Pancreas (tissue), 10 donors: Measurements from ENCODE around the gene PRKCD. TPM values are rescaled to one million over a fixed set of nuclear protein-coding genes. Genes with fewer than 3 reads are reported as not detected.

ENCODE experiments used
- ATAC-seq, 4 donors: fragments of 200-7000 bp; cut with Tn5 transposase; one replicate each; pipeline versions ENCODE4 v1.8.0 to v1.9.1; 2020; ENCODE audit warnings: mild to moderate bottlenecking in 4 of 4, moderate library complexity in 4 of 4
- DNase-seq, 6 donors: peaks; one replicate each; pipeline ENCODE4 v3.0.0-alpha.2; 2020
- FAIRE-seq: peaks from 2 replicates; lab custom pipeline; 2012; peaks lifted over from hg19 to GRCh38; lab: Jason Lieb, UNC
- H3K27ac ChIP-seq, 4 donors: fragments of 200-600 bp; sonication (generic); 1 replicate in 3 of 4; 2 replicates in 1 of 4; pipeline versions ENCODE4 v1.5.0 to v1.8.0; 2020
- H3K27me3 ChIP-seq, 4 donors: fragments of 200-600 bp; one replicate each; pipeline ENCODE4 v1.8.0; 2021
- H3K36me3 ChIP-seq, 3 donors: fragments of 200-600 bp; sonication (generic) in 1 of 3; one replicate each; pipeline versions ENCODE4 v1.5.0 to v1.8.0; 2020 to 2021
- H3K4me1 ChIP-seq, 3 donors: fragments of 200-600 bp; one replicate each; pipeline ENCODE4 v1.8.0; 2021
- H3K4me3 ChIP-seq, 4 donors: fragments of 200-600 bp; sonication (generic) in 2 of 4; one replicate each; pipeline versions ENCODE4 v1.5.0 to v1.8.0; 2020 to 2021
- H3K9me3 ChIP-seq, 4 donors: fragments of 200-600 bp; one replicate each; pipeline ENCODE4 v1.8.0; 2021
- WGBS, 2 donors: extraction: QIAGEN DNeasy Blood & Tissue Kit; methylation state at CpG; one replicate each; pipeline ENCODE4 v1.1.7; 2013; 5-methylcytosine and 5-hydroxymethylcytosine counted together
- intact Hi-C, 3 donors: fragments of 100-400 bp; cut with DNase I; formaldehyde crosslinking; loops; one replicate each; pipeline versions ENCODE4 v1.11.1 to v1.14.2; 2022
- polyA plus RNA-seq, 2 donors: library from polyadenylated mRNA; stranded (reverse); fragments of 200-250 nt; gene quantifications; one replicate each; pipeline ENCODE4 v1.2.3, GENCODE V29; 2013
- total RNA-seq, 6 donors: library from RNA; stranded (reverse); fragmentation: NEBNext Ultra II Directional in 4 of 6; extraction: Animal tissue kit (Norgen Biotek cat#: 25700) in 4 of 6; gene quantifications; one replicate each; pipeline versions ENCODE4 v1.2.1 to v1.2.4, GENCODE V29; 2021 to 2023
- TF ChIP-seq, protein P1 (sequence below), 4 donors: fragments of 200-600 bp; sonication (generic) in 3 of 4; IDR thresholded peaks; one replicate each; pipeline versions ENCODE4 v1.5.0 to v1.8.0; 2021; ENCODE audit warnings: antibody characterized with exemption in 4 of 4
- donor health status: healthy with polysubstance abuse.
- donor health status: DM: no; HTN: no; CAD: no; lungs with moderate emphysema.
- donor health status: DM: no; HTN: no; CAD: no.
- donor health status: control.
- donor health status: control.
- donor health status: Bipolar disorder and iron deficiency.
- donor health status: DM: yes; HTN: yes; CAD: no.
- donor health status: DM: no; HTN: no; CAD: no.
- donor health status: DM: no; HTN: no; CAD: no.
- donor health status: DM: yes; HTN: yes; CAD: no.

The PRKCD gene
- total and polyA plus RNA-seq, 8 donors = 10.7 to 32.5 (median 14.6) TPM

DNA sequence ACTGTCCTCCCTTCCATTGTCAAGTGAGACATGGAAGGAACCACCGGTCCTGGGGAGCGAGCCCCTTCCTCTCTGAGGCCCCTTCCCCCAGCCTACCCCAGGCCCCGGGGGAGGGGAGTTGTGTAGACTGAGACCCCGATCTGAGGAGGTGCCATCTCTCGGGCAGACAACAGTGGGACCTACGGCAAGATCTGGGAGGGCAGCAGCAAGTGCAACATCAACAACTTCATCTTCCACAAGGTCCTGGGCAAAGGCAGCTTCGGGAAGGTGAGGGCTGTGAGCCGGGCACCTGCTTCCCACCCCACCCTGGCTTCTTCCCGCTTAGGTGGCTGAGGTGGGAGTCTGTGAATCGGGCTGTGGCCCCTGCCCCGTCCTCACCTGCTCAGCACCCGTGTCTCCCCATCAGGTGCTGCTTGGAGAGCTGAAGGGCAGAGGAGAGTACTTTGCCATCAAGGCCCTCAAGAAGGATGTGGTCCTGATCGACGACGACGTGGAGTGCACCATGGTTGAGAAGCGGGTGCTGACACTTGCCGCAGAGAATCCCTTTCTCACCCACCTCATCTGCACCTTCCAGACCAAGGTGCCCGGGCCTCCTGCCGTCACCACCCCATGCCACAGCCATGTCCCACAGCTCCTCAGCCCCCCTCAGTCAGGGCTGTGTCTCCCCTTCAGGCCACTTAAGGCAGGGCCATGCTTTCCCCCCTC is 24.9 kb downstream of the PRKCD start:
- Histone ChIP-seq H3K27ac (no peak overlapping the region), H3K27me3 (no peaks in the 10 kb centered on the region), H3K9me3 (no peaks in the 10 kb centered on the region), H3K4me3 (no peak overlapping the region), H3K36me3 (peaks cover 0 to 75% (median 9%) of the 10 kb centered on the region in 3 donors), H3K4me1 (no peaks in the 10 kb centered on the region)
- TF ChIP-seq, protein P1, sequence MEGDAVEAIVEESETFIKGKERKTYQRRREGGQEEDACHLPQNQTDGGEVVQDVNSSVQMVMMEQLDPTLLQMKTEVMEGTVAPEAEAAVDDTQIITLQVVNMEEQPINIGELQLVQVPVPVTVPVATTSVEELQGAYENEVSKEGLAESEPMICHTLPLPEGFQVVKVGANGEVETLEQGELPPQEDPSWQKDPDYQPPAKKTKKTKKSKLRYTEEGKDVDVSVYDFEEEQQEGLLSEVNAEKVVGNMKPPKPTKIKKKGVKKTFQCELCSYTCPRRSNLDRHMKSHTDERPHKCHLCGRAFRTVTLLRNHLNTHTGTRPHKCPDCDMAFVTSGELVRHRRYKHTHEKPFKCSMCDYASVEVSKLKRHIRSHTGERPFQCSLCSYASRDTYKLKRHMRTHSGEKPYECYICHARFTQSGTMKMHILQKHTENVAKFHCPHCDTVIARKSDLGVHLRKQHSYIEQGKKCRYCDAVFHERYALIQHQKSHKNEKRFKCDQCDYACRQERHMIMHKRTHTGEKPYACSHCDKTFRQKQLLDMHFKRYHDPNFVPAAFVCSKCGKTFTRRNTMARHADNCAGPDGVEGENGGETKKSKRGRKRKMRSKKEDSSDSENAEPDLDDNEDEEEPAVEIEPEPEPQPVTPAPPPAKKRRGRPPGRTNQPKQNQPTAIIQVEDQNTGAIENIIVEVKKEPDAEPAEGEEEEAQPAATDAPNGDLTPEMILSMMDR (IDR thresholded peaks at IDR 0.05) = no peak
- peak in 1 of 6 donors; percentile 32 for DNase-seq
- intact Hi-C loops = no loop called here
- WGBS, 2 donors = 90 to 91% methylated on average over 20 of the region's 20 CpGs
- ATAC-seq = no peak
- no peak for FAIRE-seq

DNA sequence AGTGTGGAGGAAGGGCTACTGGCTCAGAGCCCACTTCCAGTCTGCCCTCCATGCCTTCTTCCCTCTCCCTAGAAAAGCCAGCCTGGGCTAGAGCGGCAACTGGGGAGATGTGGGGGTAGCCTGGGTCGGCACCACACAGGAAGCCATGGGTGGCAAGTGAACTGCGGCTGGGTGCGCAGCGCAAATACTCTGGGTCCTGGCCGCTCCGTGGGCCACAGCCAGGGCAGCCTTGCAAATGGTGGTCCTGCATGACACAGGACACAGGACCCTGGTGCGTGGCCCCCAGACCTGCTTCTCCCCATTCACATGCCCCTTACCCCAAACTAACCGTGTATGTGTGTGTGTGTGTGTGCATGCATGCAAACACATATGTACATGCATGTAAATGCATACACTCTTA is 25.7 kb downstream of the PRKCD start:
- FAIRE-seq = no peak
- 95 to 97% methylated on average over 9 of the region's 9 CpGs for WGBS, 2 donors
- Histone ChIP-seq H3K4me3 (no peak overlapping the region), H3K27me3 (no peaks in the 10 kb centered on the region), H3K4me1 (no peaks in the 10 kb centered on the region), H3K36me3 (peaks cover 0 to 67% (median 9%) of the 10 kb centered on the region in 3 donors), H3K9me3 (no peaks in the 10 kb centered on the region), H3K27ac (no peak overlapping the region)
- DNase-seq = no peak
- no peak for ATAC-seq
- TF ChIP-seq, protein P1 (IDR thresholded peaks at IDR 0.05) = no peak
- intact Hi-C loops = no loop called here

DNA sequence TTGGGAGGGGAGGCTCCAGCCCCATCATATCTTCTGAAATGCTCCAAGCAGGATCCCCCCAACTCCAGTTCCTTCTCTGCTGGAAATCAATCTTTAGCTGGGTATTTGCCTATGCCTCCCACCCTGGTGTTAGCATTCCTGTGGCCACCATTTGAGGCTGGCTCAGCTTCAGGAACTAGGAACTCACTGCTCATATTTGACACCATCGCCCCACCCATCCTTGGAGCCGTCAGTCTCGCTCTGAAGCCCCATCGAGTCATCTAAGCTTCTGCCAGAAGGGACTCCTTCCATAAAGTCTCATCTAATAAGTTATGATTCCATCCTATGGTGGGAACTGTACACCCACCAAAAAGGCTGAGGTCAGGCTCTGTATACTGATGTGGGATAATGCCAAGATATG is 26.4 kb downstream of the PRKCD start:
- Histone ChIP-seq H3K36me3 (peaks cover 0 to 60% (median 9%) of the 10 kb centered on the region in 3 donors), H3K27ac (no peak overlapping the region), H3K27me3 (no peaks in the 10 kb centered on the region), H3K4me1 (peaks cover 0 to 4% (median 0%) of the 10 kb centered on the region in 3 donors), H3K4me3 (no peak overlapping the region), H3K9me3 (no peaks in the 10 kb centered on the region)
- 92 to 94% methylated on average over 4 of the region's 4 CpGs for WGBS, 2 donors
- TF ChIP-seq, protein P1 (IDR thresholded peaks at IDR 0.05) = no peak
- intact Hi-C loops = no loop called here
- FAIRE-seq (no peak), ATAC-seq (no peak), DNase-seq (no peak)

DNA sequence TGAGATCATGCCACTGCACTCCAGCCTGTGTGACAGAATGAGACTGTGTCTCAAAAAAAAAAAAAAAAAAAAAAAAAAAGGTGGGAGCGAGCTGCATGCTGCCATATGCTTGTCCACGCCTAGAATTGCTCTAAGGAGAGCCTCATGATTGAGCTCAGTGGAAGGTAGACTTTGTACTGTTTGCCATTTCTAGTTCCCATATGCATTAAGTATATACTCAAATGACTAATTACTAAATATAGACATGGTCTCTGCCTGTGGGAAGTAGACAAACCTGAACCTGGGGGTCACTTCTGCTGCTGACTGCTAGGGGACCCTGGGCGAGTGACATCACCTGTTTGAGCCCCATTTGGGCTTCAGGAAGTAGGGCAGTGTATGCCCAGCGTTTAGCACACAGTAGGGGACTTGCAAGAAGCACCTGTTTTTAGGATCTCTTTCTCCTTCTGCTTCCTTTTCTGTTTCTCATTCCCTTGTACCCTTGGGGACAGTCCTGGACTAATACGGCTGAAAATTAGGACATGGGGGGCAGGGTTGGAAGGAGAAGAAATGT is 27.2 kb downstream of the PRKCD start:
- no peak for FAIRE-seq
- Histone ChIP-seq H3K4me3 (no peak overlapping the region), H3K27ac (no peak overlapping the region), H3K27me3 (no peaks in the 10 kb centered on the region), H3K36me3 (peaks cover 0 to 52% (median 9%) of the 10 kb centered on the region in 3 donors), H3K9me3 (no peaks in the 10 kb centered on the region), H3K4me1 (peaks cover 0 to 9% (median 0%) of the 10 kb centered on the region in 3 donors)
- no peak for ATAC-seq
- TF ChIP-seq, protein P1 (IDR thresholded peaks at IDR 0.05) = no peak
- intact Hi-C loops = no loop called here
- 83 to 86% methylated on average over 5 of the region's 5 CpGs for WGBS, 2 donors
- DNase-seq = no peak

DNA sequence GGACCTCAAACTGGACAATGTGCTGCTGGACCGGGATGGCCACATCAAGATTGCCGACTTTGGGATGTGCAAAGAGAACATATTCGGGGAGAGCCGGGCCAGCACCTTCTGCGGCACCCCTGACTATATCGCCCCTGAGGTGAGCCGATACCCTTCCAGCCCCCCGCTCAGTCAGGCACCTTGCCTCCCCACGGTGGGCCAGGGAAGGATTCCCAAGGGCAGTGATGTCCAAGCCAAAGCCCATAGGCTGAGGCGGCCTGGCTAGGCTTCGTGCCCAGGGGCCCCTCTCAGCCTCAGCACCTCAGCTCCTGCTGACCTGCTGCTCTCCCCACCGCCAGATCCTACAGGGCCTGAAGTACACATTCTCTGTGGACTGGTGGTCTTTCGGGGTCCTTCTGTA is 27.7 kb downstream of the PRKCD start:
- FAIRE-seq (no peak), ATAC-seq (no peak), DNase-seq (no peak)
- intact Hi-C loops = no loop called here
- WGBS, 2 donors = 93 to 95% methylated on average over 13 of the region's 13 CpGs
- Histone ChIP-seq H3K4me1 (peaks cover 0 to 9% (median 0%) of the 10 kb centered on the region in 3 donors), H3K36me3 (peaks cover 0 to 47% (median 9%) of the 10 kb centered on the region in 3 donors), H3K27ac (no peak overlapping the region), H3K27me3 (no peaks in the 10 kb centered on the region), H3K9me3 (no peaks in the 10 kb centered on the region), H3K4me3 (no peak overlapping the region)
- TF ChIP-seq, protein P1 (IDR thresholded peaks at IDR 0.05) = no peak
